ENCODE measurements around the gene ESYT3. TPM values are rescaled to one million over a fixed set of nuclear protein-coding genes. Genes with fewer than 3 reads are reported as not detected.

ESYT3 gene
- total RNA-seq, 6 experiments from 2014 or later, result 0.05 to 0.92 (median 0.29) TPM; not detected in 1

GRCh38 chr3:138390582-138390932, 43.9 kb upstream of the ESYT3 start:
- Histone ChIP-seq H3K4me3 (no peak overlapping the region), H3K4me1 (no peaks in the 10 kb centered on the region), H3K9me3 (no peaks in the 10 kb centered on the region), H3K36me3 (no peaks in the 10 kb centered on the region), H3K27ac (no peak overlapping the region), H3K27me3 (no peaks in the 10 kb centered on the region)
- ATAC-seq (peak in 2 of 4 donors; percentile 28), DNase-seq (no peak)
- intact Hi-C loops (cut with DNase I), result no loop called here
- TF ChIP-seq, protein P1, sequence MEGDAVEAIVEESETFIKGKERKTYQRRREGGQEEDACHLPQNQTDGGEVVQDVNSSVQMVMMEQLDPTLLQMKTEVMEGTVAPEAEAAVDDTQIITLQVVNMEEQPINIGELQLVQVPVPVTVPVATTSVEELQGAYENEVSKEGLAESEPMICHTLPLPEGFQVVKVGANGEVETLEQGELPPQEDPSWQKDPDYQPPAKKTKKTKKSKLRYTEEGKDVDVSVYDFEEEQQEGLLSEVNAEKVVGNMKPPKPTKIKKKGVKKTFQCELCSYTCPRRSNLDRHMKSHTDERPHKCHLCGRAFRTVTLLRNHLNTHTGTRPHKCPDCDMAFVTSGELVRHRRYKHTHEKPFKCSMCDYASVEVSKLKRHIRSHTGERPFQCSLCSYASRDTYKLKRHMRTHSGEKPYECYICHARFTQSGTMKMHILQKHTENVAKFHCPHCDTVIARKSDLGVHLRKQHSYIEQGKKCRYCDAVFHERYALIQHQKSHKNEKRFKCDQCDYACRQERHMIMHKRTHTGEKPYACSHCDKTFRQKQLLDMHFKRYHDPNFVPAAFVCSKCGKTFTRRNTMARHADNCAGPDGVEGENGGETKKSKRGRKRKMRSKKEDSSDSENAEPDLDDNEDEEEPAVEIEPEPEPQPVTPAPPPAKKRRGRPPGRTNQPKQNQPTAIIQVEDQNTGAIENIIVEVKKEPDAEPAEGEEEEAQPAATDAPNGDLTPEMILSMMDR (IDR thresholded peaks at IDR 0.05), result no peak
- TF ChIP-seq POLR2A (IDR thresholded peaks at IDR 0.05), result no peak
- 90% methylated on average over 1 of the region's 2 CpGs for WGBS (ENCODE audit: insufficient coverage, low coverage, low lambda C conversion rate, missing lambda C conversion rate)

DNA sequence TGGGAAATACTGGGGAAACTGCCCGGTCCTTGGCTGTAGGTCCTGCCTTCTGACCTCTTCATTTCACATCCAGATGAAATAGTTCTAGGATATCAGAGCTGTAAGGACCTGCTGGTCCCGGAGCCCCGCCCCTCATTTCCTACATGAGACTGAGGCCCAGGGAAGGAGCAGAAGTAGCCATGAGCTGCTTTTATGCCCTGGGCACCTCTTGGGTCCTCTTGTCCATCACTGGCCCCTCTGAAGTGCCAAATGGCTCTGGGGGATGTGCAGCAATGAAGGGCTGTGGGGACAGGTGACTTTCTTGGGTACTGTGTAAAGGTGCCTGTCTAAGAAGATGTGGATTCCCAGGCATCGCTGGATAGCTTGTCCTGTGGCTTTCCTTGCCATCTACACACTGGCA, 40.3 kb upstream of the ESYT3 start:
- H3K27me3 ChIP-seq, result no peaks in the 10 kb centered on the region
- no peak overlapping the region for H3K27ac ChIP-seq
- TF ChIP-seq, protein P1 (IDR thresholded peaks at IDR 0.05), result no peak
- TF ChIP-seq POLR2A (IDR thresholded peaks at IDR 0.05), result no peak
- intact Hi-C loops (cut with DNase I), result no loop called here
- no peak overlapping the region for H3K4me3 ChIP-seq
- H3K9me3 ChIP-seq, result no peaks in the 10 kb centered on the region
- WGBS (ENCODE audit: insufficient coverage, low coverage, low lambda C conversion rate, missing lambda C conversion rate), result 95% methylated on average over 2 of the region's 4 CpGs
- H3K4me1 ChIP-seq, result peaks cover 0 to 6% (median 0%) of the 10 kb centered on the region in 4 donors
- no peak for ATAC-seq
- DNase-seq, result no peak
- no peaks in the 10 kb centered on the region for H3K36me3 ChIP-seq

- no peak overlapping the region for H3K4me3 ChIP-seq
- intact Hi-C loops (cut with DNase I), result no loop called here
Observed at GRCh38 chr3:138394686-138395085, 39.7 kb upstream of the ESYT3 start.

GRCh38 chr3:138395865-138396751, 38.3 kb upstream of the ESYT3 start:
- DNase-seq, result no peak
- WGBS (ENCODE audit: insufficient coverage, low coverage, low lambda C conversion rate, missing lambda C conversion rate), result 85% methylated on average over 6 of the region's 12 CpGs

More at GRCh38 chr3:138394686-138395085, 39.7 kb upstream of the ESYT3 start:
- ATAC-seq (no peak), DNase-seq (no peak)
- no peak for TF ChIP-seq POLR2A (IDR thresholded peaks at IDR 0.05)
- TF ChIP-seq, protein P1 (IDR thresholded peaks at IDR 0.05), result no peak
- H3K27ac ChIP-seq, result no peak overlapping the region
- H3K9me3 ChIP-seq, result no peaks in the 10 kb centered on the region
- no peaks in the 10 kb centered on the region for H3K36me3 ChIP-seq
- peaks cover 0 to 10% (median 2%) of the 10 kb centered on the region in 4 donors for H3K4me1 ChIP-seq
- 93% methylated on average over 5 of the region's 5 CpGs for WGBS (ENCODE audit: insufficient coverage, low coverage, low lambda C conversion rate, missing lambda C conversion rate)
- no peaks in the 10 kb centered on the region for H3K27me3 ChIP-seq

More at GRCh38 chr3:138395865-138396751, 38.3 kb upstream of the ESYT3 start:
- Histone ChIP-seq H3K9me3 (no peaks in the 10 kb centered on the region), H3K4me1 (peaks cover 0 to 23% (median 2%) of the 10 kb centered on the region in 4 donors), H3K36me3 (no peaks in the 10 kb centered on the region), H3K4me3 (no peak overlapping the region), H3K27me3 (no peaks in the 10 kb centered on the region), H3K27ac (no peak overlapping the region)
- TF ChIP-seq, protein P1 (IDR thresholded peaks at IDR 0.05), result no peak
- TF ChIP-seq POLR2A (IDR thresholded peaks at IDR 0.05), result no peak
- ATAC-seq, result no peak
- intact Hi-C loops (cut with DNase I), result no loop called here

Measured in right lobe of liver (tissue), 6 donors.